ENCODE results near the gene RDX. TPM values are rescaled to one million over a fixed set of nuclear protein-coding genes. Genes with fewer than 3 reads are reported as not detected.

Gene RDX
- total RNA-seq, 1 experiment from 2014 or later, result 196 TPM

GRCh38 chr11:110125632-110126031, 170.8 kb downstream of the RDX start:
- Histone ChIP-seq H3F3A (ENCODE audit: insufficient read depth, low read depth) (no peaks in the 10 kb centered on the region), H3K4me1 (replicated peaks; ENCODE audit: insufficient read depth) (no peaks in the 10 kb centered on the region), H3K27ac (no peak overlapping the region), H2AFZ (no peak overlapping the region), H4K20me1 (ENCODE audit: insufficient read depth) (no peaks in the 10 kb centered on the region; the same call in 1 of the 2 replicates), H3K36me3 (ENCODE audit: low read depth) (0 out of 2 replicates have a peak, but pooled peaks cover 5% of the 10 kb centered on the region), H3K4me3 (no peak overlapping the region), H3K9me2 (ENCODE audit: insufficient read depth) (peaks cover 5% of the 10 kb centered on the region; the same call in 1 of the 2 replicates), H3K79me2 (ENCODE audit: low read depth) (peaks cover 85% of the 10 kb centered on the region), H3K9me3 (ENCODE audit: insufficient read depth, low read depth) (no peaks in the 10 kb centered on the region; the same call in 1 of the 2 replicates), H3K4me2 (no peak overlapping the region), H3K27me3 (ENCODE audit: insufficient read depth, low read depth) (no peaks in the 10 kb centered on the region)
- POLR2A ChIA-PET (ENCODE audit: unreplicated experiment), result no interaction called here
- intact Hi-C loops (cut with micrococcal nuclease; ENCODE audit: unreplicated experiment), result no loop called here
- no peak for DNase-seq
- no TSS peak for BruUV-seq (replicated peaks)
- TF ChIP-seq EZH2 (IDR thresholded peaks at IDR 0.05; ENCODE audit: low read depth) (no peak), CTCF (conservative IDR thresholded peaks at IDR 0.05) (no peak)
- CTCF ChIA-PET, result no interaction called here

Other genes starting within 250 kb of the RDX start
- gene ZC3H12C, start 203.2 kb downstream of the RDX start, total RNA-seq (2021), result 9.3 and 12.4 TPM in 2 replicates
- gene FDX1, start 133.3 kb upstream of the RDX start, total RNA-seq (2021), result 10.5 and 11.9 TPM in 2 replicates

All from PC-9 (cell line).